Measurements from ENCODE around the gene FKBP9. TPM values are rescaled to one million over a fixed set of nuclear protein-coding genes. Genes with fewer than 3 reads are reported as not detected.

The FKBP9 gene
- total RNA-seq = 312 and 368 TPM in 2 replicates

GRCh38 chr7:32957326-32958045 lies at the start of gene FKBP9:
Gene FKBP9 (plus strand): TSS chr7:32957440. CDS start chr7:32957574, 134 bp downstream.

Other genes with a start within 250 kb of the FKBP9 start
- gene KBTBD2, start 65.7 kb upstream of the FKBP9 start, total RNA-seq = 31.4 and 36.4 TPM in 2 replicates
- 9.5 and 10.0 TPM in 2 replicates for gene NT5C3A, start 105.3 kb downstream of the FKBP9 start, total RNA-seq
- 4.4 and 9.1 TPM in 2 replicates for gene RP9, start 152.0 kb downstream of the FKBP9 start, total RNA-seq
- 17.4 and 26.8 TPM in 2 replicates for gene BBS9, start 172.1 kb downstream of the FKBP9 start, total RNA-seq